Measurements from ENCODE around the gene AP1M1. TPM values are rescaled to one million over a fixed set of nuclear protein-coding genes. Genes with fewer than 3 reads are reported as not detected.

AP1M1 gene
- total and polyA plus RNA-seq, 4 donors, result 31.2 to 85.7 (median 54.2) TPM

GRCh38 chr19:16218851-16219250 lies 21.1 kb downstream of the AP1M1 start:
- H3K4me1 ChIP-seq (ENCODE audit: control insufficient read depth in 5 of 5, insufficient read depth in 5 of 5, low read length in 5 of 5), result peaks cover 0 to 2% (median 0%) of the 10 kb centered on the region in 5 donors
- H3K27me3 ChIP-seq (ENCODE audit: control insufficient read depth in 3 of 3, insufficient read depth in 3 of 3, low read length in 2 of 3), result no peaks in the 10 kb centered on the region
- peaks cover 4 to 10% (median 7%) of the 10 kb centered on the region in 4 donors for H3K9me3 ChIP-seq (ENCODE audit: control insufficient read depth in 4 of 4, insufficient read depth in 3 of 4, low read length in 3 of 4)
- no peak for DNase-seq
- peaks cover 17 to 54% (median 25%) of the 10 kb centered on the region in 4 donors for H3K36me3 ChIP-seq (ENCODE audit: control insufficient read depth in 4 of 4, insufficient read depth in 4 of 4, low read length in 4 of 4)
- 90 to 96% methylated on average over 2 of the region's 2 CpGs for WGBS, 2 donors
- H3K4me3 ChIP-seq, result no peak overlapping the region
- ATAC-seq (ENCODE audit: insufficient read depth, low FRiP score), result no peak
- no peak for TF ChIP-seq CTCF (IDR thresholded peaks at IDR 0.05; ENCODE audit: control extremely low read depth, extremely low read depth)
- H3K9ac ChIP-seq (ENCODE audit: insufficient read depth in 1 of 2, low read length in 2 of 2), result no peak overlapping the region
- H3K27ac ChIP-seq (ENCODE audit: low read depth in 1 of 2, low read length in 1 of 2), result no peak overlapping the region

- Histone ChIP-seq H3K4me1 (ENCODE audit: control insufficient read depth in 5 of 5, insufficient read depth in 5 of 5, low read length in 5 of 5) (no peaks in the 10 kb centered on the region), H3K9ac (ENCODE audit: insufficient read depth in 1 of 2, low read length in 2 of 2) (no peak overlapping the region), H3K27ac (ENCODE audit: low read depth in 1 of 2, low read length in 1 of 2) (no peak overlapping the region), H3K36me3 (ENCODE audit: control insufficient read depth in 4 of 4, insufficient read depth in 4 of 4, low read length in 4 of 4) (peaks cover 17 to 60% (median 33%) of the 10 kb centered on the region in 4 donors), H3K27me3 (ENCODE audit: control insufficient read depth in 3 of 3, insufficient read depth in 3 of 3, low read length in 2 of 3) (no peaks in the 10 kb centered on the region), H3K9me3 (ENCODE audit: control insufficient read depth in 4 of 4, insufficient read depth in 3 of 4, low read length in 3 of 4) (peaks cover 4 to 10% (median 7%) of the 10 kb centered on the region in 4 donors), H3K4me3 (no peak overlapping the region)
- WGBS, 2 donors, result 93 to 97% methylated on average over 3 of the region's 3 CpGs
- no peak for DNase-seq
- no peak for TF ChIP-seq CTCF (IDR thresholded peaks at IDR 0.05; ENCODE audit: control extremely low read depth, extremely low read depth)
- no peak for ATAC-seq (ENCODE audit: insufficient read depth, low FRiP score)
Observed at GRCh38 chr19:16222806-16223205, 25.1 kb downstream of the AP1M1 start.

GRCh38 chr19:16223746-16224145 lies 26.0 kb downstream of the AP1M1 start:
- Histone ChIP-seq H3K9ac (ENCODE audit: insufficient read depth in 1 of 2, low read length in 2 of 2) (no peak overlapping the region), H3K9me3 (ENCODE audit: control insufficient read depth in 4 of 4, insufficient read depth in 3 of 4, low read length in 3 of 4) (peaks cover 4 to 10% (median 7%) of the 10 kb centered on the region in 4 donors), H3K4me1 (ENCODE audit: control insufficient read depth in 5 of 5, insufficient read depth in 5 of 5, low read length in 5 of 5) (no peaks in the 10 kb centered on the region), H3K36me3 (ENCODE audit: control insufficient read depth in 4 of 4, insufficient read depth in 4 of 4, low read length in 4 of 4) (peaks cover 17 to 61% (median 36%) of the 10 kb centered on the region in 4 donors), H3K4me3 (no peak overlapping the region), H3K27ac (ENCODE audit: low read depth in 1 of 2, low read length in 1 of 2) (no peak overlapping the region), H3K27me3 (ENCODE audit: control insufficient read depth in 3 of 3, insufficient read depth in 3 of 3, low read length in 2 of 3) (no peaks in the 10 kb centered on the region)
- no peak for TF ChIP-seq CTCF (IDR thresholded peaks at IDR 0.05; ENCODE audit: control extremely low read depth, extremely low read depth)
- DNase-seq (no peak), ATAC-seq (ENCODE audit: insufficient read depth, low FRiP score) (no peak)
- 82% methylated on average over 15 of the region's 15 CpGs for WGBS, 2 donors

All from lung (tissue), 12 donors.